H4 (cell line): ENCODE measurements around the gene G6PC3. TPM values are rescaled to one million over a fixed set of nuclear protein-coding genes. Genes with fewer than 3 reads are reported as not detected.

Source experiments
- DNase-seq: peaks from one replicate; pipeline ENCODE4 v3.0.0-alpha.2; 2015; ENCODE audit warnings: low spot score
- total RNA-seq: library from RNA; depleted of rRNA; stranded (reverse); fragments of >200 nt; shearing (Covaris generic); gene quantifications from 2 replicates; pipeline ENCODE4 v1.2.3, GENCODE V29; 2014

G6PC3 gene
- total RNA-seq, 1 experiment from 2014 or later = 71.2 TPM

- DNase-seq = no peak
Observed at GRCh38 chr17:44061446-44061845, 9.1 kb upstream of the G6PC3 start.

GRCh38 chr17:44062871-44063270 is 7.7 kb upstream of the G6PC3 start:
- DNase-seq = no peak

- DNase-seq = no peak
Observed at GRCh38 chr17:44063704-44064639, 6.6 kb upstream of the G6PC3 start.

- no peak for DNase-seq
Observed at GRCh38 chr17:44065668-44066203, 4.8 kb upstream of the G6PC3 start.

- peak; percentile 82 for DNase-seq
Observed at GRCh38 chr17:44066204-44066930, 4.2 kb upstream of the G6PC3 start, which contains the start of gene LSM12. TSS of gene LSM12 (minus strand) at chr17:44066671. CDS start at chr17:44066587, 84 bp downstream.

- DNase-seq = no peak
Observed at GRCh38 chr17:44067545-44067940, 3.0 kb upstream of the G6PC3 start.

GRCh38 chr17:44069974-44070454 is 521 bp upstream of the G6PC3 start:
- DNase-seq = no peak

- no peak for DNase-seq
Observed at GRCh38 chr17:44071198-44071520, 624 bp downstream of the G6PC3 start.

- no peak for DNase-seq
Observed at GRCh38 chr17:44071772-44072171, 1.2 kb downstream of the G6PC3 start.

- no peak for DNase-seq
Observed at GRCh38 chr17:44074231-44074910, 3.8 kb downstream of the G6PC3 start.

- no peak for DNase-seq
Observed at GRCh38 chr17:44074911-44075285, 4.4 kb downstream of the G6PC3 start.

GRCh38 chr17:44075598-44076293 is 5.2 kb downstream of the G6PC3 start:
- DNase-seq = no peak

GRCh38 chr17:44076716-44077594 is 6.4 kb downstream of the G6PC3 start:
- DNase-seq = no peak

- DNase-seq = no peak
Observed at GRCh38 chr17:44077595-44077909, 7.0 kb downstream of the G6PC3 start.

GRCh38 chr17:44078412-44078811 is 7.9 kb downstream of the G6PC3 start:
- DNase-seq = no peak

- DNase-seq = no peak
Observed at GRCh38 chr17:44079877-44080821, 9.6 kb downstream of the G6PC3 start.

GRCh38 chr17:44081681-44082080 is 11.1 kb downstream of the G6PC3 start:
- DNase-seq = no peak

GRCh38 chr17:44082256-44082927 is 11.9 kb downstream of the G6PC3 start:
- DNase-seq = no peak
